ENCODE results near the gene TEKTIP1. TPM values are rescaled to one million over a fixed set of nuclear protein-coding genes. Genes with fewer than 3 reads are reported as not detected.
"Not testable (repeated sequence)": the region's sequence is repeated elsewhere in the genome, so short reads cannot be mapped to it uniquely, and the experiment has no call there.

TEKTIP1 gene
- total RNA-seq, 1 experiment from 2014 or later = 2.7 TPM

- Mint-ChIP-seq H3K27me3 (ENCODE audit: unreplicated experiment) (no peaks in the 10 kb centered on the region), H3K9me3 (ENCODE audit: low read depth, unreplicated experiment) (no peaks in the 10 kb centered on the region), H3K27ac (ENCODE audit: unreplicated experiment) (no peak overlapping the region), H3K36me3 (ENCODE audit: insufficient read depth, unreplicated experiment) (peaks cover 45% of the 10 kb centered on the region), H3K4me3 (ENCODE audit: low read depth, unreplicated experiment) (no peak overlapping the region), H3K4me1 (ENCODE audit: low read depth, unreplicated experiment) (no peaks in the 10 kb centered on the region)
- CTCF ChIA-PET = no interaction called here
- intact Hi-C loops (cut with micrococcal nuclease; ENCODE audit: unreplicated experiment) = no loop called here
- TF ChIP-seq, protein P1, sequence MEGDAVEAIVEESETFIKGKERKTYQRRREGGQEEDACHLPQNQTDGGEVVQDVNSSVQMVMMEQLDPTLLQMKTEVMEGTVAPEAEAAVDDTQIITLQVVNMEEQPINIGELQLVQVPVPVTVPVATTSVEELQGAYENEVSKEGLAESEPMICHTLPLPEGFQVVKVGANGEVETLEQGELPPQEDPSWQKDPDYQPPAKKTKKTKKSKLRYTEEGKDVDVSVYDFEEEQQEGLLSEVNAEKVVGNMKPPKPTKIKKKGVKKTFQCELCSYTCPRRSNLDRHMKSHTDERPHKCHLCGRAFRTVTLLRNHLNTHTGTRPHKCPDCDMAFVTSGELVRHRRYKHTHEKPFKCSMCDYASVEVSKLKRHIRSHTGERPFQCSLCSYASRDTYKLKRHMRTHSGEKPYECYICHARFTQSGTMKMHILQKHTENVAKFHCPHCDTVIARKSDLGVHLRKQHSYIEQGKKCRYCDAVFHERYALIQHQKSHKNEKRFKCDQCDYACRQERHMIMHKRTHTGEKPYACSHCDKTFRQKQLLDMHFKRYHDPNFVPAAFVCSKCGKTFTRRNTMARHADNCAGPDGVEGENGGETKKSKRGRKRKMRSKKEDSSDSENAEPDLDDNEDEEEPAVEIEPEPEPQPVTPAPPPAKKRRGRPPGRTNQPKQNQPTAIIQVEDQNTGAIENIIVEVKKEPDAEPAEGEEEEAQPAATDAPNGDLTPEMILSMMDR (IDR thresholded peaks at IDR 0.05; ENCODE audit: unreplicated experiment) = no peak
- no peak for DNase-seq
- no TSS peak for BruUV-seq (replicated peaks)
Measured at GRCh38 chr19:3576696-3577443, 37.9 kb downstream of the TEKTIP1 start.

- no TSS peak for BruUV-seq (replicated peaks)
- H3K36me3 Mint-ChIP-seq (ENCODE audit: insufficient read depth, unreplicated experiment) = peaks cover 38% of the 10 kb centered on the region
- TF ChIP-seq, protein P1 (IDR thresholded peaks at IDR 0.05; ENCODE audit: unreplicated experiment) = no peak
- H3K27me3 Mint-ChIP-seq (ENCODE audit: unreplicated experiment) = no peaks in the 10 kb centered on the region
- no peak overlapping the region for H3K4me3 Mint-ChIP-seq (ENCODE audit: low read depth, unreplicated experiment)
- no peak for DNase-seq
- H3K4me1 Mint-ChIP-seq (ENCODE audit: low read depth, unreplicated experiment) = no peaks in the 10 kb centered on the region
- intact Hi-C loops (cut with micrococcal nuclease; ENCODE audit: unreplicated experiment) = no loop called here
- no peaks in the 10 kb centered on the region for H3K9me3 Mint-ChIP-seq (ENCODE audit: low read depth, unreplicated experiment)
- CTCF ChIA-PET = no interaction called here
- H3K27ac Mint-ChIP-seq (ENCODE audit: unreplicated experiment) = no peak overlapping the region
Measured at GRCh38 chr19:3577723-3578344, 38.9 kb downstream of the TEKTIP1 start.

- CTCF ChIA-PET = no interaction called here
- Mint-ChIP-seq H3K36me3 (ENCODE audit: insufficient read depth, unreplicated experiment) (peaks cover 34% of the 10 kb centered on the region), H3K4me3 (ENCODE audit: low read depth, unreplicated experiment) (no peak overlapping the region), H3K27ac (ENCODE audit: unreplicated experiment) (no peak overlapping the region), H3K4me1 (ENCODE audit: low read depth, unreplicated experiment) (no peaks in the 10 kb centered on the region), H3K9me3 (ENCODE audit: low read depth, unreplicated experiment) (no peaks in the 10 kb centered on the region), H3K27me3 (ENCODE audit: unreplicated experiment) (no peaks in the 10 kb centered on the region)
- no TSS peak for BruUV-seq (replicated peaks)
- no peak for DNase-seq
- TF ChIP-seq, protein P1 (IDR thresholded peaks at IDR 0.05; ENCODE audit: unreplicated experiment) = no peak
- intact Hi-C loops (cut with micrococcal nuclease; ENCODE audit: unreplicated experiment) = no loop called here
Measured at GRCh38 chr19:3578390-3578789, 39.4 kb downstream of the TEKTIP1 start.

GRCh38 chr19:3580156-3580934 lies 41.4 kb downstream of the TEKTIP1 start:
- Mint-ChIP-seq H3K27ac (ENCODE audit: unreplicated experiment) (no peak overlapping the region), H3K9me3 (ENCODE audit: low read depth, unreplicated experiment) (no peaks in the 10 kb centered on the region), H3K4me3 (ENCODE audit: low read depth, unreplicated experiment) (no peak overlapping the region), H3K36me3 (ENCODE audit: insufficient read depth, unreplicated experiment) (peaks cover 15% of the 10 kb centered on the region), H3K4me1 (ENCODE audit: low read depth, unreplicated experiment) (no peaks in the 10 kb centered on the region), H3K27me3 (ENCODE audit: unreplicated experiment) (no peaks in the 10 kb centered on the region)
- no peak for DNase-seq
- TF ChIP-seq, protein P1 (IDR thresholded peaks at IDR 0.05; ENCODE audit: unreplicated experiment) = no peak
- CTCF ChIA-PET = interaction anchor here (0.7 kb wide), 1 partner anchor 12 kb away, joined by 3 read pairs; no protein-coding TSS in a partner anchor
- BruUV-seq (replicated peaks) = no TSS peak
- intact Hi-C loops (cut with micrococcal nuclease; ENCODE audit: unreplicated experiment) = no loop called here

DNA sequence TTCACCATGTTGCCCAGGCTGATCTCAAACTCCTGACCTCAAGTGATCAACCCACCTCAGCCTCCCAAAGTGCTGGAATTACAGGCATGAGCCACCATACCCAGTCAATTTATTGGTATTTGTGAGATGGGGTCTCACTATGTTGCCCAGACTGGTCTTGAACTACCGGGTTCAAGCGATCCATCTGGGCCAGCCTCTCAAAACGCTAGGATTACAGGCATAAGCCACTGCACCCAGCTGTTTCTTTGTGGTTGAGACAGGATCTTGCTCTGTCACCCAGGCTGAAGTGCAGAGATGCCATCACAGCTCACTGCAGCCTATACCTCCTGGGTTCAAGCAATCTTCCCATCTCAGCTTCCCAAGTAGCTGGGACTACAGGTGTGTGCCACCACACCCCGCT lies 42.8 kb downstream of the TEKTIP1 start:
- H3K27me3 Mint-ChIP-seq (ENCODE audit: unreplicated experiment); H3K36me3 Mint-ChIP-seq (ENCODE audit: insufficient read depth, unreplicated experiment); DNase-seq; H3K4me1 Mint-ChIP-seq (ENCODE audit: low read depth, unreplicated experiment); CTCF ChIA-PET; H3K9me3 Mint-ChIP-seq (ENCODE audit: low read depth, unreplicated experiment); H3K4me3 Mint-ChIP-seq (ENCODE audit: low read depth, unreplicated experiment); H3K27ac Mint-ChIP-seq (ENCODE audit: unreplicated experiment); BruUV-seq (replicated peaks); intact Hi-C loops (cut with micrococcal nuclease; ENCODE audit: unreplicated experiment): not testable (repeated sequence)

DNA sequence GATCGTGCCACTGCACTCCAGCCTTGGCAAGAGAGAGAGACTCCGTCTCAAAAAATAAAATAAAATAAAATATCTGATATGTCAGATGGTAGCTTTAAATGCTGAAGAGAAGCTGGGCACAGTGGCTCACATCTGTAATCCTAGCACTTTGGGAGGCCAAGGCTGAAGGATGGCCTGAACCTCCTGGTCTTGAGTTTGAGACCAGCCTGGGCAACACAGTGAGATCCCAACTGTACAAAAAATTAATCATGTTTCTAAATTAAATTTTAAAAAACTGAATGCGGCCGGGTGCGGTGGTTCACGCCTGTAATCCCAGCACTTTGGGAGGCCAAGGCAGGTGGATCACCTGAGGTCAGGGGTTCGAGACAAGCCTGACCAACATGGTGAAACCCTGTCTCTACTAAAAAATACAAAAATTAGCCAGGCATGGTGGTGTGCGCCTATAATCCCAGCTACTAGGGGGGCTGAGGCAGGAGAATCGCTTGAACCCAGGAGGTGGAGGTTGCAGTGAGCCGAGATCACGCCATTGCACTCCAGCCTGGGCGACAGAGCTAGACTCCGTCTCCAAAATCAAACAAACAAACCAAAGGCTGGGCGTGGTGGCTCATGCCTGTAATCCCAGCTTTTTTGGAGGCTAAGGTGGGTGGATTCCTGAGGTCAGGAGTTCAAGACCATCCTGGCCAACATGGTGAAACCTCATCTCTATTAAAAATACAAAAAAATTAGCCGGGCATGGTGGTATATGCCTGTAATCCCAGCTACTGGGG lies 45.2 kb downstream of the TEKTIP1 start:
- H3K27me3 Mint-ChIP-seq (ENCODE audit: unreplicated experiment); BruUV-seq (replicated peaks); H3K4me1 Mint-ChIP-seq (ENCODE audit: low read depth, unreplicated experiment); H3K4me3 Mint-ChIP-seq (ENCODE audit: low read depth, unreplicated experiment); H3K27ac Mint-ChIP-seq (ENCODE audit: unreplicated experiment); DNase-seq; CTCF ChIA-PET; H3K36me3 Mint-ChIP-seq (ENCODE audit: insufficient read depth, unreplicated experiment); intact Hi-C loops (cut with micrococcal nuclease; ENCODE audit: unreplicated experiment); H3K9me3 Mint-ChIP-seq (ENCODE audit: low read depth, unreplicated experiment): not testable (repeated sequence)

Data from Calu3 (cell line).